Fibroblast of upper back skin (primary cell): ENCODE results near the gene PLEKHM3.

Source experiments
- DNase-seq: peaks from one replicate; pipeline ENCODE4 v3.0.0-alpha.2; 2013

The PLEKHM3 gene

DNA sequence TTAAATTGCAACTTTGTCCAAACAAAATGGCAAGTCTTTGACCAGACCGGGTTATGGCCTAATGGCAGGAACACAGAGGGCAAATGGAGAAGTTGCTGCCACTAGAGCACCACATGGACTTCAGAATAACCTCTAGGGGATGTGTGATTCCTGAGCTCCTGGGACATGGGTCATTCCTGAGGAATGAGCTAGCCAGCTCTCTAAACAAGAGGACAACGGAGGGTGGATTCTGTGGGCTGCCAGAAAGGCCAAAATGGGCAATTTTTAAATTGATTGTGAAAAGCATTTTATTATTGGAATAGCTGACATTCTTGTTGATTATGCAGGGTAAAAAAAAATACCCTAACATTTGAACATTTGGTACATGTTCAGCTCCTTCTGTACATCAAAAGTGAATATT lies 145.8 kb downstream of the PLEKHM3 start:
- peak; percentile 35 for DNase-seq

GRCh38 chr2:207876842-207877535 lies 148.3 kb downstream of the PLEKHM3 start:
- DNase-seq: no peak

GRCh38 chr2:207875473-207876212 lies 149.7 kb downstream of the PLEKHM3 start:
- no peak for DNase-seq

GRCh38 chr2:207873794-207874193 lies 151.5 kb downstream of the PLEKHM3 start:
- DNase-seq: no peak

GRCh38 chr2:207871911-207872310 lies 153.4 kb downstream of the PLEKHM3 start:
- DNase-seq: no peak

DNA sequence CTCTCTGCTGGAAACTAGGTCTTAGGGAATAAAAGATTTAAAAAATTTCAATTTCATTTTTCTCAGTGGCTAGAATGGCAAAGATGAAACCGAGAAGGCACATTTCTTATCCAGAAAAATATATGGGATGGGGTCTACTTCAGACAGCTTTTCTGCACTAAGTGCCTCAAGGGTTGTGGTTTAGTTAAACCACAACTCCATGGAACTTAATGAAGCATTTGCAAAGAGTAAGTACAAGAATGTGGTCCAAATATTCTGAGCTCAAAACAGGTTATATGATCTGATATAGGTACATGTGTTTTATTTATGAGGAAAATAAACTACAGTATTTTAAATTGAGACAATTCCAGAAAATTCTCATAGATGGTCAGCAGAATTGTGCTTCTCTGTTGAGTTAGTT lies 153.8 kb downstream of the PLEKHM3 start:
- DNase-seq: no peak

DNA sequence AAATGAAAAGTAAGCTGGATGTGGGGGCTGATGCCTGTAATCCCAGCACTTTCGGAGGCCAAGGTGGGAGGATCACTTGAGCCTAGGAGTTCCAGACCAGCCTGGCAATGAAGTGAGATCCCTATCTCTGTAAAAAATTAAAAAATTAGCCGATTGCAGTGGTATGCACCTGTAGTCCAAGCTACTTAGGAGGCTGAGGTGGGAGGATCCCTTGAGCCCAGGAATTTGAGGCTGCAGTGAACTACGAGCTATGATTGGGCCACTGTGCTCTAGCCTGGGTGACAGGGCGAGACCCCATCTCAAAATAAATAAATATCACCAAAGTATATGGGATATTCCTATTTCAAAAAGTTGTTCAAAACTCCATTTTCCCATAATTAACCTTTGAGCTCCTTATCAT lies 154.5 kb downstream of the PLEKHM3 start:
- no peak for DNase-seq

GRCh38 chr2:207869784-207870778 lies 155.2 kb downstream of the PLEKHM3 start:
- peak; percentile 73 for DNase-seq

DNA sequence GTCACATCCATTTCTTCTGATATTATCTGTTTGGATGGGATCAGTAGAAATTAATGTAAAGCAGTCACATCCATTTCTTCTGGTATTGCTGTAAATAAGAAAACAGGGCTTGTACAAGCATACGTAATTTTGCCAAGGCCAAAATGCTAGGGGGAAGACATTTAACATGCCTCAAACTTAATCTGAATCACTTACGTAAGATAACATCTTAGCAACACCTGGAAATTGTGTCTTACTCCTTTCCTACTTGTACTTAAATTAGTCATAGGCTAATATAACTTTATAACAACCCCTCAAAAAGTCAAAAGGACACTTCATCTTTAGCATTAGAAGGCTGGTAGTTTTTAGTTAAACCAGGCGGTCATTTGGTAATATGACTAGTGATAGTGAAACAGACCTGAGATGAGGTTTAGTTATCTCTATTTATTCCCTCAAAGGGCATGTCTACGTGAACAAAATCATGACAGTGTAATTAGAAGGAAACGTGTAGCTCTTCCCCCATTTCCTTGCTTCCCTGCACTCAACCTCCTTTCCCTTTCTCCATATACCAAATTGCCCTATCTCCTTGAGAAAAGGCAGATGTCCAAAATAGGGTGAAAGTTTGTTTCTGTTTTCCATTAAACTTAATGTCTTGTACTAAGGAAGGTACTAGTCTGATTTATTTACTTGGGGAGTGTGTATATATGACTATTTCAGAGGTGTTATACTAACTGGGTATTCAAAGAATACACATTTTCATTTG lies 156.3 kb downstream of the PLEKHM3 start:
- no peak for DNase-seq

- DNase-seq: no peak
These were observed 157.4 kb downstream of the PLEKHM3 start for GRCh38 chr2:207867905-207868304.

GRCh38 chr2:207867056-207867455 lies 158.3 kb downstream of the PLEKHM3 start:
- peak; percentile 56 for DNase-seq

DNA sequence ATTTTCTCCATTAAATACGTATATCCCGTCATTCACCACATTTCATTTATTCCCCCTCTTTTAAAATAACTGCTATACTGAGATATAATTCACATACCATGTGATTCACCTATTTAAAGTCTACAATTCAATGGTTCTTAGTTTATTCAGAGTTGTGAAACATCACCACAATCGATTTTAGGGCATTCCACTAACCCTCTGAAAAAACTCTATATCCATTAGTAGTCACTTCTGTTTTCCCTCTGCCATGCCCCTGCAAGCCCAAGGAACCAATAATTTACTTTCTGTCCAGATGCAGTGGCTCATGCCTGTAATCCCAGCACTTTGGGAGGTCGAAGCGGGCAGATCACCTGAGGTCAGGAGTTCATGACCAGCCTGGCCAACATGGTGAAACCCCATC lies 160.1 kb downstream of the PLEKHM3 start:
- DNase-seq: no peak

DNA sequence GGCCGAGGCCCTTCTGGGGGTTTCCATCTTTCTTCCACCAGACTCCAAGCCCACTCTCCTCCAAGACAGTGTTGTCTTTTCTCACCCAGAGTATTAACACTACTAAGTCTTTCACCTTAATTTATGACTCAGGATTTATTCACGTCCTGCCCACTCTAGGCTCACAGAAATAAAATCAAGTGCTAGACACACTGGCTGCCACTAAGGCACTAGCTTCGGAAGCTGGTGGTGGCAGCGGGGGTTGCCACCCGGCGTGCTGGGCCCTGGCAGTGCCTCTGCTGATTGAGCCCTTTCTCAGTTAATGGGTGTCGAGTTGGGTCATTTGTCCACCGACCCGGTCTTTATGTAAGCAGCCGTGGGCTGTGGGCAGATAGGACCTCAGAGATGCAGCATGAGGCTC lies 162.0 kb downstream of the PLEKHM3 start:
- DNase-seq: no peak

- no peak for DNase-seq
These were observed 163.5 kb downstream of the PLEKHM3 start for GRCh38 chr2:207861789-207862188.

- no peak for DNase-seq
These were observed 164.6 kb downstream of the PLEKHM3 start for GRCh38 chr2:207860685-207861084.

- DNase-seq: no peak
These were observed 169.7 kb downstream of the PLEKHM3 start for GRCh38 chr2:207855591-207855990.

- peak; percentile 89 for DNase-seq
These were observed 170.6 kb downstream of the PLEKHM3 start for GRCh38 chr2:207854484-207855440.

- DNase-seq: no peak
These were observed 172.5 kb downstream of the PLEKHM3 start for GRCh38 chr2:207852791-207853190.

DNA sequence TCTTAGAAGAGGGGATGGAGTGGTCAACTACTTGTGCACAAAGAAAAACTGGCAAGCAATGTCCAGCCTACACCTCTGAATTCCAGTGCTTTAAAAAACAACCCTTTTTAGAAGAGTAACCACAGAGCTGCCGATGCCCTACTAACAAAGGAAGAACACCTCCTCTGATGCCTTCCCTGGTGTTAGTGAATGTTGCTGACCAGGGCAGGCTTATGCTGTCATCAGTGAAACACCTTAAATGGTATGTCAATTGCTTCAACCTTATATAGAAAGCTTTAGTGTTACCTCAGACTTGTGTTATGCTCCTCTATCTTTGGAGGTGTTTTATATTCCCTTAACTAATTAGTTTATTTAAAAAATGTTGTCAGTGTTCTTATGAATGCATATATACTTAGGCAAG lies 175.9 kb downstream of the PLEKHM3 start:
- DNase-seq: no peak

- no peak for DNase-seq
These were observed 176.8 kb downstream of the PLEKHM3 start for GRCh38 chr2:207848545-207848928.

DNA sequence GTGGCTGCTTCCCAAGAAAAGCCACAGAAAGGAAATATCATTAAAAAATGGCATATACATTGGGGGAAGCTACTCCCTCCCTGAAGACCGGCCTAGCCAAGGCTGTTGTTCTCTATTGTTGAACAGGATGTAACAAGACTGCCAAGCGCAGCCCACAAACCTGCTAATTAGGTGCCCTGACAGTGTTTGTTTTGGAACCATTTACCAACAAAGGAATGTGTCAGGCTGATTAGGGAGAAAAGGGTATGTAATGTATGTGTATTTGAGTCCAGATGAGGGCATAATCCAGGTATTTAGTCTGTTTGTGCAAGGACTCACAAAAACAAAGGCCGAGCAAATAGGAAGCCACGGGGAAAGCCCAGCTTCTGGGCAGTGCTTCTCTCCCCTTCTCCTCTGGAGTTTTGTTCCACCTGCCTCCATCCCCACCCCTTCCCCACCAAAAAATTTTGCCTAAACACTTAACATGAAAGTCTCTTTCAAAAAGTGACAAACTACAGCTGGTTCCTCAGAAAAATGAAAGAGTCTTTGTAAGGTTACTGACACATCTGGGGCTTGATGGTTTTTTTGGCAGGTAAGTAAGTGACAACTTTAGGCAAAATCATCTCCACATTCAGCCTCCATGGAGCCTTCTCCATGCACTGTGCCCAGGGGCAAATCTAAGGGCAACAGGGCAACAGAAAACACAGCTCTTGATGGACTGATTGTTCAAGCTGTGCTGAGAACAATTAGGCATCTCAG lies 177.4 kb downstream of the PLEKHM3 start:
- DNase-seq: peak; percentile 45
